AG09309 (cell line): ENCODE results near the gene SERTM1.

ENCODE experiments used
- DNase-seq: peaks from one replicate; pipeline ENCODE4 v3.0.0-alpha.2; 2010; ENCODE audit warnings: low read depth
- H3K4me3 ChIP-seq: 2 replicates; pipeline ENCODE4 v1.5.1; 2011; ENCODE audit warnings: mild to moderate bottlenecking, low read depth, low read length, moderate library complexity; ENCODE audit not compliant: control insufficient read depth
- TF ChIP-seq, protein P1 (sequence below): IDR thresholded peaks from 2 replicates; pipeline ENCODE4 v1.5.1; 2011; ENCODE audit warnings: mild to moderate bottlenecking, low read depth, low read length, inconsistent platforms; ENCODE audit not compliant: insufficient read depth, control insufficient read depth; ENCODE audit errors: missing control alignments

SERTM1 gene

DNA sequence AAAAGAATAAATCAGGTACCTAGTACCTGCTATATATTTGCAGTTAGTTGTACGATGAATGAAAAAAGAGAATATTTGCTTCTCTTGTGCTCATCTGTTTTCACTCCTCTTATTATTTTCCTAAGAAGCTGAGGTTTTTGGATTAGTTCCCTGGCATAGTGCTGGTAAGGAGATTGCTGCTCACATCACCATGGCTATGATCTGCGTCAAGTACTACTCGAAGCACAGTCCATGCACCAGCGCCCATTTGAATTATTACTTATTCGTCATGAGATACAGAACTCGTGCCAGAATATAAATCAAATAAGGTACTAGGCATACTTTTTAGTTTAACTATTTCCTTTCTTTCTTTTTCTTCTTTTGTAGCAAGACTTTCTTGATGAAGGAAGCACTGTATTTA lies 7.1 kb downstream of the SERTM1 start:
- H3K4me3 ChIP-seq = no peak overlapping the region
- no peak for DNase-seq
- TF ChIP-seq, protein P1, sequence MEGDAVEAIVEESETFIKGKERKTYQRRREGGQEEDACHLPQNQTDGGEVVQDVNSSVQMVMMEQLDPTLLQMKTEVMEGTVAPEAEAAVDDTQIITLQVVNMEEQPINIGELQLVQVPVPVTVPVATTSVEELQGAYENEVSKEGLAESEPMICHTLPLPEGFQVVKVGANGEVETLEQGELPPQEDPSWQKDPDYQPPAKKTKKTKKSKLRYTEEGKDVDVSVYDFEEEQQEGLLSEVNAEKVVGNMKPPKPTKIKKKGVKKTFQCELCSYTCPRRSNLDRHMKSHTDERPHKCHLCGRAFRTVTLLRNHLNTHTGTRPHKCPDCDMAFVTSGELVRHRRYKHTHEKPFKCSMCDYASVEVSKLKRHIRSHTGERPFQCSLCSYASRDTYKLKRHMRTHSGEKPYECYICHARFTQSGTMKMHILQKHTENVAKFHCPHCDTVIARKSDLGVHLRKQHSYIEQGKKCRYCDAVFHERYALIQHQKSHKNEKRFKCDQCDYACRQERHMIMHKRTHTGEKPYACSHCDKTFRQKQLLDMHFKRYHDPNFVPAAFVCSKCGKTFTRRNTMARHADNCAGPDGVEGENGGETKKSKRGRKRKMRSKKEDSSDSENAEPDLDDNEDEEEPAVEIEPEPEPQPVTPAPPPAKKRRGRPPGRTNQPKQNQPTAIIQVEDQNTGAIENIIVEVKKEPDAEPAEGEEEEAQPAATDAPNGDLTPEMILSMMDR = no peak

- no peak overlapping the region for H3K4me3 ChIP-seq
- TF ChIP-seq, protein P1 = no peak
- no peak for DNase-seq
Measured at GRCh38 chr13:36681894-36682624, 8.2 kb downstream of the SERTM1 start.

- H3K4me3 ChIP-seq = no peak overlapping the region
- TF ChIP-seq, protein P1 = no peak
Measured at GRCh38 chr13:36683701-36684100, 9.9 kb downstream of the SERTM1 start.

GRCh38 chr13:36685927-36686326 lies 12.1 kb downstream of the SERTM1 start:
- no peak overlapping the region for H3K4me3 ChIP-seq
- DNase-seq = no peak
- TF ChIP-seq, protein P1 = no peak

More at GRCh38 chr13:36683701-36684100, 9.9 kb downstream of the SERTM1 start:
- no peak for DNase-seq

GRCh38 chr13:36696410-36697010 lies 22.7 kb downstream of the SERTM1 start:
- DNase-seq = no peak
- no peak overlapping the region for H3K4me3 ChIP-seq
- TF ChIP-seq, protein P1 = no peak

DNA sequence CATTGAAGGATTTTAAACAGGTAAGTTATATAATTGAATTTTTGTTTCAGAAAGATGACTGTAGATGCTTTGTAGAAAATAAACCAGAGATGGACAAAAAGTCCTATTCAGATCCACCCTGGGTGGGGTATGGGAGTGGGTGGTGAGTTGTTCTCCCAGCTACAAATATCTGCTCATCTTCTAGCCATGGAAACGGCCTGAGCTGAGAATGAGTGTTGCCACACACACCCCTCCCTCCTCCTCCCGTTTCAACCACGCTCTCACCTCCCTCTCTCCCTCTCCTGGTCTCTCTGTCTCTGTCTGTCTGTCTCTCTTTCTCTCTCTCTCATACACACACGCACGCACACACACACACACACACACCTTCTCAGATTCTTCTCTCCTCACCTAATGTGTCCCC lies 26.4 kb downstream of the SERTM1 start:
- TF ChIP-seq, protein P1 = no peak
- no peak for DNase-seq
- H3K4me3 ChIP-seq = no peak overlapping the region
